Measurements from ENCODE around the gene SPATA13. TPM values are rescaled to one million over a fixed set of nuclear protein-coding genes. Genes with fewer than 3 reads are reported as not detected.

SPATA13 gene
- total RNA-seq (2021; ENCODE audit: unreplicated experiment): 21.4 TPM
- polyA plus RNA-seq (2012): 7.3 and 8.0 TPM in 2 replicates
- percentile 85 among the genes with signal in this experiment for Bru-seq, nascent RNA
- BruChase-seq, experiment 1, labeled RNA remaining after a 6-hour chase: percentile 93 among the genes with signal in this experiment
- percentile 96 among the genes with signal in this experiment for BruChase-seq, experiment 2, labeled RNA remaining after a 2-hour chase
- long read RNA-seq, full-length matches to known transcripts: 2 of 21 reads
- long read RNA-seq, partial matches to known transcripts: 2 of 21 reads
- long read RNA-seq, other reads (novel, unspliced or antisense): 17 of 21 reads

GRCh38 chr13:24160458-24161009, at the start of gene SPATA13:
TSS of gene SPATA13 (plus strand) at chr13:24160720. CDS start at chr13:24222930, 62,210 bp downstream.
- Histone ChIP-seq H3K4me1 (ENCODE audit: control insufficient read depth in 1 of 2, insufficient read depth in 2 of 2, low read length in 2 of 2) (peaks cover 23 to 24% of the 10 kb centered on the region in 2 experiments), H3K9me3 (ENCODE audit: control insufficient read depth in 1 of 2, insufficient read depth in 1 of 2, low read depth in 1 of 2, low read length in 2 of 2) (no peaks in the 10 kb centered on the region), H2AFZ (ENCODE audit: low read depth, low read length, poor library complexity, severe bottlenecking) (peak within 1 kb of the TSS; percentile 93), H3K27me3 (ENCODE audit: insufficient read depth, low read length) (no peaks in the 10 kb centered on the region), H3K27ac (ENCODE audit: low read depth, low read length) (peak within 1 kb of the TSS; percentile 72), H3K4me2 (ENCODE audit: low read length) (peak within 1 kb of the TSS; percentile 98), H3K79me2 (ENCODE audit: insufficient read depth, low read length) (peaks cover 48% of the 10 kb centered on the region), H3K4me3 (replicated peaks in 1 of 2; ENCODE audit: low read depth in 1 of 2, low read length in 2 of 2) (peak within 1 kb of the TSS; percentile 88 to 94), H3K9me2 (ENCODE audit: insufficient read depth) (no peaks in the 10 kb centered on the region), H3K36me3 (ENCODE audit: control insufficient read depth in 1 of 2, insufficient read depth in 2 of 2, low read length in 2 of 2) (peaks cover 0 to 4% of the 10 kb centered on the region in 2 experiments; a peak in 2 of 4 replicates), H3K9ac (ENCODE audit: low read length) (peak within 1 kb of the TSS; percentile 92), H4K20me1 (ENCODE audit: insufficient read depth) (no peaks in the 10 kb centered on the region)
- TF ChIP-seq POLR2AphosphoS5 (IDR thresholded peaks at IDR 0.05; ENCODE audit: low read depth, low read length) (peak; percentile 61), JUND (IDR thresholded peaks at IDR 0.05) (no peak), POLR2A (IDR thresholded peaks at IDR 0.05; ENCODE audit: borderline replicate concordance, extremely low read depth, insufficient read depth, insufficient read length) (peak; percentile 36), SIN3A (IDR thresholded peaks at IDR 0.05; ENCODE audit: low read depth) (peak; percentile 34; the same call in 1 of the 2 replicates), MAX (IDR thresholded peaks at IDR 0.05) (peak; percentile 36), FOSL1 (IDR thresholded peaks at IDR 0.05; ENCODE audit: low read depth) (no peak), SP1 (IDR thresholded peaks at IDR 0.05; ENCODE audit: low read depth) (peak; percentile 43; the same call in 1 of the 2 replicates), TCF7L2 (IDR thresholded peaks at IDR 0.05; ENCODE audit: borderline replicate concordance, extremely low read depth, insufficient read depth, insufficient read length) (peak; percentile 39), SRF (IDR thresholded peaks at IDR 0.05; ENCODE audit: low read depth) (0 out of 2 replicates have a peak, but pooled peaks have one; percentile 39), EZH2phosphoT487 (IDR thresholded peaks at IDR 0.05; ENCODE audit: borderline replicate concordance) (no peak), CBX3 (IDR thresholded peaks at IDR 0.05; ENCODE audit: low read depth) (no peak), EGR1 (IDR thresholded peaks at IDR 0.05; ENCODE audit: low read depth) (peak; percentile 75), EZH2 (IDR thresholded peaks at IDR 0.05) (no peak), YY1 (IDR thresholded peaks at IDR 0.05; ENCODE audit: extremely low read depth, insufficient replicate concordance, low read depth, low read length) (peak; percentile 2), CTCF (IDR thresholded peaks at IDR 0.05 in 2 of 3, conservative IDR thresholded peaks at IDR 0.05 in 1 of 3; ENCODE audit: borderline replicate concordance in 1 of 3, insufficient read depth in 1 of 3, low read depth in 2 of 3, low read length in 2 of 3) (no peak), ATF3 (IDR thresholded peaks at IDR 0.05) (no peak), ZFX (IDR thresholded peaks at IDR 0.05) (no peak)
- DNase-seq (ENCODE audit: low read depth, low spot score) (peak; percentile 75), ATAC-seq (peak; percentile 84)
- RAD21 ChIA-PET (ENCODE audit: low non-redundant PET in 1 of 2, low total read pairs in 2 of 2, uncharacterized antibody in 2 of 2, unreplicated experiment in 2 of 2): interaction anchor here (0.6 to 1.4 kb wide), 4 partner anchors 20 to 107 kb away, joined by 3 to 4 read pairs (median 3); no protein-coding TSS in a partner anchor
- intact Hi-C loops (cut with micrococcal nuclease): loop anchor here (1.0 to 2.0 kb wide), 2 partner anchors 12 to 108 kb away; no protein-coding TSS in a partner anchor
- CTCF ChIA-PET: no interaction called here
- no TSS peak for BruUV-seq (replicated peaks)
- POLR2A ChIA-PET: interaction anchor here (0.6 to 2.5 kb wide), 8 partner anchors 11 to 200 kb away, joined by 3 to 15 read pairs (median 4); no protein-coding TSS in a partner anchor

Data from HCT116 (cell line).